DOHH2 (cell line): Measurements from ENCODE around the gene TSPAN14.

Experiments
- H3F3A ChIP-seq: fragments of 200-600 bp; sonication (generic), shearing (Covaris generic); 2 replicates; pipeline ENCODE4 v1.6.0; 2016; ENCODE audit warnings: antibody characterized with exemption, mild to moderate bottlenecking; ENCODE audit not compliant: control insufficient read depth, insufficient read depth
- H3K27ac ChIP-seq: fragments of 200-600 bp; sonication (generic); 2 replicates; pipeline ENCODE4 v1.5.1; 2014; ENCODE audit warnings: low read depth, mild to moderate bottlenecking, low read length, moderate library complexity
- H3K27me3 ChIP-seq: fragments of 200-600 bp; sonication (generic); 2 replicates; pipeline ENCODE4 v1.6.1; 2014; ENCODE audit warnings: mild to moderate bottlenecking, low read length, mixed read lengths; ENCODE audit not compliant: control insufficient read depth
- H3K36me3 ChIP-seq: fragments of 200-600 bp; sonication (generic); 2 replicates; pipeline ENCODE4 v1.6.1; 2014; ENCODE audit warnings: mild to moderate bottlenecking, low read length, moderate library complexity, mixed read lengths; ENCODE audit not compliant: control insufficient read depth
- H3K4me1 ChIP-seq: fragments of 200-600 bp; sonication (generic); 2 replicates; pipeline ENCODE4 v1.6.1; 2014; ENCODE audit warnings: mild to moderate bottlenecking, low read length, mixed read lengths; ENCODE audit not compliant: control insufficient read depth
- H3K4me2 ChIP-seq: fragments of 200-600 bp; sonication (generic); 2 replicates; pipeline ENCODE4 v1.6.0; 2014; ENCODE audit warnings: mild to moderate bottlenecking, low read length, moderate library complexity
- H3K4me3 ChIP-seq: fragments of 200-600 bp; sonication (generic); 2 replicates; pipeline ENCODE4 v1.5.1; 2014; ENCODE audit warnings: mild to moderate bottlenecking, low read length, mixed read lengths
- H3K79me2 ChIP-seq: fragments of 200-600 bp; sonication (generic); 2 replicates; pipeline ENCODE4 v1.6.1; 2014; ENCODE audit warnings: mild to moderate bottlenecking, low read length, mixed read lengths; ENCODE audit not compliant: control insufficient read depth
- H3K9me2 ChIP-seq: fragments of 200-600 bp; sonication (generic); replicated peaks from 2 replicates; pipeline ENCODE4 v1.6.1; 2014; ENCODE audit warnings: mild to moderate bottlenecking, low read length, mixed read lengths; ENCODE audit not compliant: control insufficient read depth
- H3K9me3 ChIP-seq: fragments of 200-600 bp; sonication (generic); 2 replicates; pipeline ENCODE4 v1.6.1; 2014; ENCODE audit warnings: antibody characterized with exemption, low read length, mixed read lengths; ENCODE audit not compliant: control insufficient read depth, insufficient read depth
- H4K20me1 ChIP-seq: fragments of 200-600 bp; sonication (generic); 2 replicates; pipeline ENCODE4 v1.6.0; 2014; ENCODE audit warnings: low read depth, mild to moderate bottlenecking, antibody characterized with exemption, low read length, moderate library complexity; ENCODE audit not compliant: control insufficient read depth, insufficient read depth
- EZH2phosphoT487 ChIP-seq: fragments of 200-600 bp; sonication (generic); IDR thresholded peaks from 2 replicates; pipeline ENCODE4 v1.6.1; 2017; ENCODE audit warnings: borderline replicate concordance, mild to moderate bottlenecking, antibody characterized with exemption, low read length, moderate library complexity, mixed read lengths
- TF ChIP-seq, protein P1 (sequence below): fragments of 200-600 bp; sonication (generic); IDR thresholded peaks from one replicate; pipeline ENCODE4 v1.5.1; 2014; ENCODE audit warnings: antibody characterized with exemption, mild to moderate bottlenecking, low read depth, low read length; ENCODE audit not compliant: poor library complexity, severe bottlenecking

The TSPAN14 gene

GRCh38 chr10:80540136-80540535 lies 86.0 kb downstream of the TSPAN14 start:
- Histone ChIP-seq H3K4me3 (no peak overlapping the region), H3F3A (no peaks in the 10 kb centered on the region), H3K4me1 (peaks cover 50% of the 10 kb centered on the region), H3K27ac (no peak overlapping the region), H3K9me2 (no peaks in the 10 kb centered on the region), H3K27me3 (no peaks in the 10 kb centered on the region), H4K20me1 (no peaks in the 10 kb centered on the region), H3K9me3 (no peaks in the 10 kb centered on the region), H3K79me2 (no peaks in the 10 kb centered on the region), H3K36me3 (no peaks in the 10 kb centered on the region), H3K4me2 (no peak overlapping the region)
- TF ChIP-seq EZH2phosphoT487: no peak
- TF ChIP-seq, protein P1, sequence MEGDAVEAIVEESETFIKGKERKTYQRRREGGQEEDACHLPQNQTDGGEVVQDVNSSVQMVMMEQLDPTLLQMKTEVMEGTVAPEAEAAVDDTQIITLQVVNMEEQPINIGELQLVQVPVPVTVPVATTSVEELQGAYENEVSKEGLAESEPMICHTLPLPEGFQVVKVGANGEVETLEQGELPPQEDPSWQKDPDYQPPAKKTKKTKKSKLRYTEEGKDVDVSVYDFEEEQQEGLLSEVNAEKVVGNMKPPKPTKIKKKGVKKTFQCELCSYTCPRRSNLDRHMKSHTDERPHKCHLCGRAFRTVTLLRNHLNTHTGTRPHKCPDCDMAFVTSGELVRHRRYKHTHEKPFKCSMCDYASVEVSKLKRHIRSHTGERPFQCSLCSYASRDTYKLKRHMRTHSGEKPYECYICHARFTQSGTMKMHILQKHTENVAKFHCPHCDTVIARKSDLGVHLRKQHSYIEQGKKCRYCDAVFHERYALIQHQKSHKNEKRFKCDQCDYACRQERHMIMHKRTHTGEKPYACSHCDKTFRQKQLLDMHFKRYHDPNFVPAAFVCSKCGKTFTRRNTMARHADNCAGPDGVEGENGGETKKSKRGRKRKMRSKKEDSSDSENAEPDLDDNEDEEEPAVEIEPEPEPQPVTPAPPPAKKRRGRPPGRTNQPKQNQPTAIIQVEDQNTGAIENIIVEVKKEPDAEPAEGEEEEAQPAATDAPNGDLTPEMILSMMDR: no peak

DNA sequence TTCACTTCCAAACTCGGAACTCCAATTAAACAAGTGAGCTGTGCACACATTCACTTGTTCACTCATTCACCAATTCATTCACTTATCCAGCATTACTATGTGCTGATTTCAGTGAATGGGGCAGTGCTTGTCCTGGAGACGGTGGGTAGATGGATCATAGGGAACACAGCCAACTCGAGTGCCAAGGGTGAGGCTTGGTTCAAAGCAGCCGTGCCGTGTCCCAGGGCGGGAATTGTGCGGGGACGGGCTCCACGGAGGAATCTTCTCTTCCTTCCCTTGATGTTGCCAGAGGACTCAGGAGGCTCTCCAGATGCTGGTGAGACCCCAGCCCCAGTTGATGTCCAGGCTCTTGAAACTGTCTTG lies 86.5 kb downstream of the TSPAN14 start:
- H3K27me3 ChIP-seq: no peaks in the 10 kb centered on the region
- H4K20me1 ChIP-seq: no peaks in the 10 kb centered on the region
- H3K4me3 ChIP-seq: peak overlapping the region; percentile 3; the same call in 1 of the 2 replicates
- TF ChIP-seq, protein P1: no peak
- TF ChIP-seq EZH2phosphoT487: no peak
- H3K79me2 ChIP-seq: no peaks in the 10 kb centered on the region
- peaks cover 47% of the 10 kb centered on the region for H3K4me1 ChIP-seq
- H3K27ac ChIP-seq: no peak overlapping the region
- no peaks in the 10 kb centered on the region for H3K36me3 ChIP-seq
- H3K9me2 ChIP-seq: no peaks in the 10 kb centered on the region
- peak overlapping the region; percentile 50 for H3K4me2 ChIP-seq
- H3F3A ChIP-seq: no peaks in the 10 kb centered on the region
- no peaks in the 10 kb centered on the region for H3K9me3 ChIP-seq

GRCh38 chr10:80540981-80541750 lies 87.1 kb downstream of the TSPAN14 start:
- Histone ChIP-seq H3F3A (no peaks in the 10 kb centered on the region), H3K27me3 (no peaks in the 10 kb centered on the region), H3K9me3 (no peaks in the 10 kb centered on the region), H4K20me1 (no peaks in the 10 kb centered on the region), H3K79me2 (no peaks in the 10 kb centered on the region), H3K36me3 (no peaks in the 10 kb centered on the region), H3K4me3 (peak overlapping the region; percentile 37), H3K4me1 (peaks cover 41% of the 10 kb centered on the region), H3K4me2 (peak overlapping the region; percentile 50), H3K9me2 (no peaks in the 10 kb centered on the region), H3K27ac (no peak overlapping the region)
- TF ChIP-seq EZH2phosphoT487: no peak
- TF ChIP-seq, protein P1: no peak
